Tibial nerve (tissue), 4 donors: Measurements from ENCODE around the gene SYNGR1. TPM values are rescaled to one million over a fixed set of nuclear protein-coding genes. Genes with fewer than 3 reads are reported as not detected.

Source experiments
- DNase-seq, 2 donors: peaks; one replicate each; pipeline ENCODE4 v3.0.0-alpha.2; 2019; ENCODE audit warnings: low spot score in 2 of 2
- H3K27ac ChIP-seq, 4 donors: fragments of 200-600 bp; sonication (generic) in 3 of 4; one replicate each; pipeline ENCODE4 v1.5.1; 2017 to 2019; ENCODE audit warnings: mild to moderate bottlenecking in 1 of 4
- H3K27me3 ChIP-seq, 2 donors: fragments of 200-600 bp; sonication (generic) in 1 of 2; one replicate each; pipeline versions ENCODE4 v1.5.1 to v1.6.0; 2017 to 2019
- H3K36me3 ChIP-seq, 3 donors: fragments of 200-600 bp; sonication (generic); one replicate each; pipeline ENCODE4 v1.5.1; 2018 to 2019
- H3K4me1 ChIP-seq, 4 donors: fragments of 200-600 bp; sonication (generic) in 3 of 4; one replicate each; pipeline ENCODE4 v1.5.1; 2017 to 2019
- H3K4me3 ChIP-seq, 4 donors: fragments of 200-600 bp; sonication (generic) in 3 of 4; one replicate each; pipeline ENCODE4 v1.5.1; 2017 to 2019; ENCODE audit warnings: mild to moderate bottlenecking in 1 of 4, moderate library complexity in 1 of 4
- H3K9me3 ChIP-seq, 4 donors: fragments of 200-600 bp; sonication (generic) in 3 of 4; one replicate each; pipeline ENCODE4 v1.5.1; 2017 to 2019
- CTCF ChIP-seq, 5 experiments: fragments of 200-600 bp in 3 of 5; fragments of 450-650 bp in 2 of 5; sonication (generic) in 3 of 5; IDR thresholded peaks; one replicate each; pipeline ENCODE4 v1.5.1; 2016 to 2019; ENCODE audit warnings: antibody characterized with exemption in 5 of 5, mild to moderate bottlenecking in 3 of 5, moderate library complexity in 2 of 5
- EP300 ChIP-seq, 2 donors: sonication (generic); formaldehyde crosslinking; IDR thresholded peaks; one replicate each; pipeline ENCODE4 v1.6.1; 2017; ENCODE audit warnings: antibody characterized with exemption in 2 of 2, mild to moderate bottlenecking in 1 of 2
- POLR2A ChIP-seq, 2 donors: fragments of 450-650 bp; IDR thresholded peaks; one replicate each; pipeline ENCODE4 v1.6.1; 2017; ENCODE audit warnings: antibody characterized with exemption in 2 of 2, mild to moderate bottlenecking in 2 of 2, moderate library complexity in 2 of 2
- WGBS, 2 donors: methylation state at CpG; one replicate each; pipeline ENCODE4 v1.1.5; 2018; 5-methylcytosine and 5-hydroxymethylcytosine counted together
- total RNA-seq, 4 donors: library from RNA; depleted of rRNA; stranded (reverse); fragments of >200 nt; gene quantifications; one replicate each; pipeline ENCODE4 v1.1.0, GENCODE V29; 2016

The SYNGR1 gene
- total RNA-seq, 4 donors from 2014 or later: 21.1 to 32.8 (median 25.5) TPM

DNA sequence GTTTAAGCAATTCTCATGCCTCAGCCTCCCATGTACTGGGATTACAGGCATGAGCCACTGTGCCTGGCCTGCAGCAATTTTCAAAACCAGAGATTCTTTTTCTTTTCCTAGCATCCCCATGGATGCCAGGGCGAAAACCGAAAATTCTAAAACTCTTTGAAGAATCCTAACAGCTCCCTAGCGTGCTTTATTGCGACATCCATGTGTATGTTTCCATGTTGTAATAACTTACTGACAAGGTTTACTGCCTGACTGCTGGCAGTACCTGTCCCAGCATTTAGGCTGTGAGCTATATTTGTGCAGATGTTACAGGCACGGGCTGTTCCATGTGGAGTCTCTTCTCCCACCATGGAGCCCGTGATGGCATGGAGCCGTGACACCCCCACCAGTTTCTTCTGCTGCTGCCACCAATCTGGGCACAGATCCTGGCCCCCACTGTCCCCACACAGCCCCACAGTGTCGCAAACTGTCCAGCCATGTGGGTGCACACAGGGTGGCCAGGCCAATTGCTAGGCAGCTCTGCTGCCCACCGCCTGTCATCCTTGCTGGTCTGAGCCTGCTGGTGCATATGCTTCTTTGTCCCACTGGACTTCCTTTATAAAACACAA is 42.7 kb downstream of the SYNGR1 start:
- no peak for TF ChIP-seq CTCF (IDR thresholded peaks at IDR 0.05)
- TF ChIP-seq EP300 (IDR thresholded peaks at IDR 0.05): no peak
- TF ChIP-seq POLR2A (IDR thresholded peaks at IDR 0.05): no peak
- no peak overlapping the region for H3K27ac ChIP-seq
- 72 to 85% methylated on average over 9 of the region's 9 CpGs for WGBS, 2 donors

DNA sequence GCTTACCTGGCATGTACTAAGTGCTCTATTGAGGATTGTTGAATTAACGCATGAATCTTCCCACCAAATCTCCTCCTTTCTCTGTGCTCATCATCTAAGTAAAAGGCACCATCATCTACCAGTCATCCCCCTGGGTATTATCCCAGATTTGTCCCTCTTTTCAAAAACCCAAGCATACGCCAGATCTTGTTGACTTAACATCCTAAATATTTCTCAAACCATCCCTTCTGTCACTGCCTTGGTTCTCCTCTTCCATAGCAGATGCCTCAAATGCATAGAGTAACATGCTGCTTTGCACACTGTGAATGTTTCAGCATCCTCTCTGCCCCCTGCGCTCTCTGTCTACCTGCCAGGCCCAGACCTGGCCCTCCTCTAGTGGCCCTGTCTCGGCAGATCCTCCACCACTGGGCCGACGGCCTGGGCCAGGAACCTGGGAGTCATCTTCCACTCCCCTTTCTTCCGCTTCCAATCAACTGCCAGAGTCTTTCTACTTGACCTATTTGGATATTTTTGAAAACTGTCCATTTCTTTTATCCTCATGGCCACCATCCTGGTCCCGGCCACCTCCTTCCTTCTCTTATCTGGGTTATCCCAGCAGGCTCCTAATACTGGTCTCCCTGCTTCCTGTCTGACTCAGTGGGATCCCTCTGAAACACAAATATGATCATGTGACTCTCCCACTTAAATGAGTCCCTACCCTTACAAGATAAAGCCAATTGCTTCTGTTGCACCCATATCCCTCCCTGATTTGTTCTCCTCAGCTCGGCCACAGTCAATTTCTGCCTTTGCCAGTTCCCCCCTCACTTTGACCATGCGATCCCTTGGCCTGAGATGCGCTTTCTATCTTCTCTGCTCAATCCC is 46.4 kb downstream of the SYNGR1 start:
- TF ChIP-seq EP300 (IDR thresholded peaks at IDR 0.05) (no peak), POLR2A (IDR thresholded peaks at IDR 0.05) (no peak), CTCF (IDR thresholded peaks at IDR 0.05) (no peak)

More for the DNA sequence above, 42.7 kb downstream of the SYNGR1 start:
- DNase-seq: no peak
- H3K4me1 ChIP-seq: peaks cover 0 to 10% (median 5%) of the 10 kb centered on the region in 4 donors
- no peak overlapping the region for H3K4me3 ChIP-seq
- H3K36me3 ChIP-seq: no peaks in the 10 kb centered on the region
- H3K9me3 ChIP-seq: no peaks in the 10 kb centered on the region
- H3K27me3 ChIP-seq: no peaks in the 10 kb centered on the region

DNA sequence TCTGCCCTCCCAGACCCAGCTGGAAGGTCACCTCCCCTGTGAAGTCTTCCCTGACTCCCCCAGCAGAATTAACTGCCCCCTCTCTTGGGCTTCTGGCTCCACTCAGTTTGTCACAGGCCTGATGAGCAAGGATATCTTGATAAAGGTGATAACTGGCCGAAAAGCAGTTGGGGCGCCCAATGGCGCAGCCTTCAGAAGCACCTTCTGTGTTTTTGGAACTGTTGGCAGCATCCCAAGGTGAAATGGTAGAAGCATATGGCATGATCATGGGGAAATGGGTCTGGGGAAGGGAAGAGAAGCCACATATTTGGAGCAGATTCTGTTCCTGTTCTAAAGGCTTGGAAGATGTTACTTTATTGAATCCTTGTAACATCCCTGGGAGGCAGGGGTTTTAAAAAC is 47.0 kb downstream of the SYNGR1 start:
- TF ChIP-seq CTCF (IDR thresholded peaks at IDR 0.05): no peak
- TF ChIP-seq EP300 (IDR thresholded peaks at IDR 0.05): no peak
- TF ChIP-seq POLR2A (IDR thresholded peaks at IDR 0.05): no peak
- H3K36me3 ChIP-seq: peaks cover 0 to under 1% (median 0%) of the 10 kb centered on the region in 3 donors
- H3K9me3 ChIP-seq: no peaks in the 10 kb centered on the region
- WGBS, 2 donors: 92 to 93% methylated on average over 3 of the region's 3 CpGs
- H3K4me3 ChIP-seq: no peak overlapping the region
- peaks cover 0 to 24% (median 9%) of the 10 kb centered on the region in 4 donors for H3K4me1 ChIP-seq
- no peak overlapping the region for H3K27ac ChIP-seq
- no peaks in the 10 kb centered on the region for H3K27me3 ChIP-seq
- no peak for DNase-seq

More for the DNA sequence above, 46.4 kb downstream of the SYNGR1 start:
- Histone ChIP-seq H3K27ac (no peak overlapping the region), H3K4me1 (peaks cover 0 to 17% (median 9%) of the 10 kb centered on the region in 4 donors), H3K9me3 (no peaks in the 10 kb centered on the region), H3K36me3 (no peaks in the 10 kb centered on the region), H3K27me3 (no peaks in the 10 kb centered on the region), H3K4me3 (no peak overlapping the region)
- DNase-seq: no peak
- WGBS, 2 donors: 78 to 86% methylated on average over 11 of the region's 11 CpGs

- WGBS, 2 donors: 70 to 71% methylated on average over 4 of the region's 4 CpGs
- Histone ChIP-seq H3K36me3 (peaks cover 0 to 16% (median 0%) of the 10 kb centered on the region in 3 donors), H3K4me1 (peaks cover 0 to 66% (median 18%) of the 10 kb centered on the region in 4 donors), H3K27ac (peak overlapping the region in 3 of 4 donors; percentile 14 to 91 (median 89)), H3K4me3 (no peak overlapping the region), H3K9me3 (no peaks in the 10 kb centered on the region), H3K27me3 (no peaks in the 10 kb centered on the region)
- no peak for DNase-seq
- TF ChIP-seq EP300 (IDR thresholded peaks at IDR 0.05) (no peak), CTCF (IDR thresholded peaks at IDR 0.05) (no peak), POLR2A (IDR thresholded peaks at IDR 0.05) (no peak)
Measured at GRCh38 chr22:39401301-39401631, 51.5 kb downstream of the SYNGR1 start.
